Common myeloid progenitor, CD34-positive (primary cell): Measurements from ENCODE around the gene NFATC3.

ENCODE experiments used
- CTCF ChIA-PET: fragments of 350-600 bp; sonication (Branson Sonifier 250); formaldehyde crosslinking; loops from one replicate; lab custom pipeline; 2021; ENCODE audit warnings: antibody characterized with exemption; lab: Charles Lee
- POLR2A ChIA-PET: fragments of 350-600 bp; sonication (Branson Sonifier 250); formaldehyde crosslinking; loops from one replicate; lab custom pipeline; 2021; ENCODE audit warnings: antibody characterized with exemption; lab: Charles Lee
- DNase-seq, 3 donors: peaks; one replicate each; pipeline versions ENCODE4 v3.0.0 to v3.0.0-alpha.2; 2013
- H3K27ac ChIP-seq, 2 experiments: 1 replicate in 1 of 2; 2 replicates in 1 of 2; pipeline ENCODE4 v1.7.0; 2013; ENCODE audit warnings: inconsistent platforms in 2 of 2, low read length in 2 of 2, mild to moderate bottlenecking in 2 of 2, low read depth in 1 of 2, moderate library complexity in 1 of 2; ENCODE audit not compliant: severe bottlenecking in 2 of 2, insufficient read depth in 1 of 2, poor library complexity in 1 of 2
- H3K27me3 ChIP-seq, 5 experiments: replicated peaks in 2 of 5; 1 replicate in 3 of 5; 2 replicates in 2 of 5; pipeline versions ENCODE4 v1.6.1 to v1.7.0; 2013; ENCODE audit warnings: low read length in 4 of 5, mild to moderate bottlenecking in 2 of 5, moderate library complexity in 2 of 5, inconsistent platforms in 1 of 5; ENCODE audit not compliant: insufficient read depth in 5 of 5, control insufficient read depth in 4 of 5
- H3K36me3 ChIP-seq, 4 experiments: 1 replicate in 2 of 4; 2 replicates in 2 of 4; pipeline versions ENCODE4 v1.6.1 to v1.7.0; 2013; ENCODE audit warnings: low read length in 3 of 4, control low read depth in 1 of 4, mild to moderate bottlenecking in 1 of 4; ENCODE audit not compliant: control insufficient read depth in 4 of 4, insufficient read depth in 4 of 4
- H3K4me1 ChIP-seq, 4 experiments: 1 replicate in 3 of 4; 2 replicates in 1 of 4; pipeline versions ENCODE4 v1.6.1 to v1.7.1; 2013; ENCODE audit warnings: low read length in 3 of 4, mild to moderate bottlenecking in 3 of 4, control low read depth in 1 of 4, inconsistent platforms in 1 of 4, moderate library complexity in 1 of 4; ENCODE audit not compliant: control insufficient read depth in 4 of 4, insufficient read depth in 4 of 4; ENCODE audit errors: control extremely low read depth in 1 of 4
- H3K4me3 ChIP-seq, 7 experiments: 1 replicate in 4 of 7; 2 replicates in 3 of 7; pipeline versions ENCODE4 v1.5.1 to v1.7.0; 2013; ENCODE audit warnings: mild to moderate bottlenecking in 7 of 7, low read length in 6 of 7, moderate library complexity in 6 of 7, inconsistent platforms in 2 of 7, low read depth in 2 of 7, control low read depth in 1 of 7; ENCODE audit not compliant: insufficient read depth in 4 of 7, control insufficient read depth in 1 of 7; ENCODE audit errors: extremely low read depth in 1 of 7
- H3K9me3 ChIP-seq, 5 experiments: 1 replicate in 4 of 5; 2 replicates in 1 of 5; pipeline versions ENCODE4 v1.6.1 to v1.7.1; 2013; ENCODE audit warnings: low read length in 4 of 5, mild to moderate bottlenecking in 2 of 5, inconsistent platforms in 1 of 5, low read depth in 1 of 5, moderate library complexity in 1 of 5; ENCODE audit not compliant: control insufficient read depth in 4 of 5, insufficient read depth in 2 of 5; ENCODE audit errors: control extremely low read depth in 1 of 5
- WGBS: methylation state at CpG from one replicate; pipeline ENCODE4 v1.1.5; 2013; ENCODE audit not compliant: insufficient coverage; 5-methylcytosine and 5-hydroxymethylcytosine counted together

Gene NFATC3

GRCh38 chr16:68247400-68247799 lies 162.2 kb downstream of the NFATC3 start:
- peaks cover 0 to 28% (median 8%) of the 10 kb centered on the region in 4 experiments for H3K36me3 ChIP-seq
- peaks cover 4 to 39% (median 34%) of the 10 kb centered on the region in 4 experiments for H3K4me1 ChIP-seq
- DNase-seq, result no peak
- WGBS, result 71% methylated on average over 3 of the region's 4 CpGs
- peak overlapping the region in 3 of 7 experiments; percentile 30 to 72 (median 34) for H3K4me3 ChIP-seq
- no peaks in the 10 kb centered on the region for H3K9me3 ChIP-seq
- H3K27me3 ChIP-seq, result no peaks in the 10 kb centered on the region
- ChIA-PET POLR2A (no interaction called here), CTCF (interaction anchor here (2.4 to 7.8 kb wide), 4 partner anchors 13 to 81 kb away, joined by 7 to 92 read pairs (median 42); no protein-coding TSS in a partner anchor)
- no peak overlapping the region for H3K27ac ChIP-seq

DNA sequence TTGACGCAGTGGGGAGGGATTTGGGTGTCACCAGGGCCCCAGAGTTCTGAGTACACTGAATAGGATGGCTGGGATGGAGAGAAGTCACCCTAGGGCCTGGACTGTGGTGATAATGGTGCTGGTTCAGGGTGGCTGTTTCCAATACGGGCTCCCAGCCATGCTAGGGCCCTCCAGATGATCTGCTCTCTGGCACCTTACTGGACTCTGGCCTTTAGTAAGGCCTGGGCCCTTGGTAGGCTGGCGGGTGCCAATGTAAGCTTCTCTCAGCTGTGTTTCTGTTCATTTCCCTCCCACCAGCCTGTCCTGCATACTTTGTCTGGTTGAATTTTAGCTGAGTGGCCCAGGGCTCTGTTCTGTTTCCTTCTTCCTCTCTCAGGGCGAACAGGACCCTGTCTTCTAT lies 162.8 kb downstream of the NFATC3 start:
- Histone ChIP-seq H3K36me3 (peaks cover 0 to 31% (median 10%) of the 10 kb centered on the region in 4 experiments), H3K27me3 (no peaks in the 10 kb centered on the region), H3K27ac (no peak overlapping the region), H3K4me1 (peaks cover 4 to 39% (median 34%) of the 10 kb centered on the region in 4 experiments), H3K4me3 (no peak overlapping the region), H3K9me3 (no peaks in the 10 kb centered on the region)
- DNase-seq, result no peak
- ChIA-PET CTCF (interaction anchor here (0.7 to 2.7 kb wide), 6 partner anchors 10 to 81 kb away, joined by 3 to 11 read pairs (median 3); partner anchors contain the start of gene SLC7A6), POLR2A (no interaction called here)
- 95% methylated on average over 2 of the region's 4 CpGs for WGBS

DNA sequence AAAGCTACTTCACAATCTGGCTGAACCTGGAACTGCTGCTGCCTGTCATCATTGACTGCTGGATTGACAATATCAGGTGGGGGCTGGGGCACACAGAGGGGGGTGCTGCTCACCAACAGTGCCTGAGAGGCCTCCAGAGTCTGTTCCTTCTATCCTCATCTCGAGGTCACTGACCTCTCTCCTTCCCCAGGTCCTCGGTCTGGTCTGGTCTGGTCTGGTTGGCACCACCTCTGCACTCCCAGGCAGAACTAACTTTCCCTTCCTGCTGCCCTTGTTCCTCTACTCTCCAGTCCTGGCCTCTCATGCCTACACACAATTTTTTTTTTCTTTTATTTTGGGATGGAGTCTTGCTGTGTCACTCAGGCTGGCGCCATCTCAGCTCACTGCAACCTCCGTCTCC lies 164.2 kb downstream of the NFATC3 start:
- no peak for DNase-seq
- Histone ChIP-seq H3K27ac (no peak overlapping the region), H3K4me1 (peaks cover 4 to 35% (median 30%) of the 10 kb centered on the region in 4 experiments), H3K9me3 (no peaks in the 10 kb centered on the region), H3K27me3 (no peaks in the 10 kb centered on the region), H3K36me3 (peaks cover 0 to 41% (median 14%) of the 10 kb centered on the region in 4 experiments), H3K4me3 (no peak overlapping the region)
- ChIA-PET CTCF (interaction anchor here (0.9 to 2.7 kb wide), 6 partner anchors 9 to 79 kb away, joined by 3 to 11 read pairs (median 4); partner anchors contain the start of genes PRMT7, SLC7A6 and SLC7A6OS), POLR2A (no interaction called here)
- 100% methylated on average over 4 of the region's 4 CpGs for WGBS

DNA sequence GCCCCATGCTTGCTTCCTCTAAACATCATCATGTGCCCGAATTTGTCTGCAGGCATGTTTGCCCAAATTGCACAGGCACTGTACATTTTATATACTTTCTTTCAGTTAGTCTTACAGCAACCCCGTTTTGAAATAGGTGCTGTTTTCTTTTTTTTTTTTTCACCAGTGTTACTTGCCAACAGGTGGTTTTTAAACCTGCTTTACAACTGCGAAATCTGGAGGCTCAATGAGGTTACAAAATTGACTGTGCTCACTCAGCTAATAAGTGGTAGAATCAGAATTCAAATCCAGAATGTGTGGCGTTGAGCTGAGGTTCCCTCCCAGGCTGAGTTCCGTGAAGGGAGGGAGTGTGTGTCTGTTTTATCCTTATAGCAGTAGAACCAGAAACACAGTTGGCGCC lies 165.8 kb downstream of the NFATC3 start:
- Histone ChIP-seq H3K27me3 (no peaks in the 10 kb centered on the region), H3K9me3 (no peaks in the 10 kb centered on the region), H3K36me3 (peaks cover 3 to 55% (median 23%) of the 10 kb centered on the region in 4 experiments), H3K4me3 (no peak overlapping the region), H3K27ac (no peak overlapping the region), H3K4me1 (peaks cover 0 to 22% (median 21%) of the 10 kb centered on the region in 4 experiments)
- ChIA-PET POLR2A (no interaction called here), CTCF (interaction anchor here (0.9 to 3.8 kb wide), 3 partner anchors 10 to 177 kb away, joined by 3 to 18 read pairs (median 3); no protein-coding TSS in a partner anchor)
- WGBS, result 100% methylated on average over 6 of the region's 6 CpGs
- DNase-seq, result no peak

- Histone ChIP-seq H3K27ac (no peak overlapping the region), H3K36me3 (peaks cover 3 to 57% (median 25%) of the 10 kb centered on the region in 4 experiments), H3K4me1 (peaks cover 0 to 17% (median 17%) of the 10 kb centered on the region in 4 experiments), H3K27me3 (no peaks in the 10 kb centered on the region), H3K9me3 (no peaks in the 10 kb centered on the region), H3K4me3 (no peak overlapping the region)
- DNase-seq, result no peak
- 94% methylated on average over 2 of the region's 5 CpGs for WGBS
- CTCF ChIA-PET, result interaction anchor here (0.9 to 3.8 kb wide), 5 partner anchors 9 to 178 kb away, joined by 3 to 18 read pairs (median 4); no protein-coding TSS in a partner anchor
- POLR2A ChIA-PET, result no interaction called here
These were observed 166.7 kb downstream of the NFATC3 start for GRCh38 chr16:68251832-68252231.

GRCh38 chr16:68252383-68252782 lies 167.2 kb downstream of the NFATC3 start:
- WGBS, result 93% methylated on average over 3 of the region's 5 CpGs
- Histone ChIP-seq H3K36me3 (peaks cover 3 to 57% (median 25%) of the 10 kb centered on the region in 4 experiments), H3K4me1 (peaks cover 0 to 17% (median 17%) of the 10 kb centered on the region in 4 experiments), H3K27me3 (no peaks in the 10 kb centered on the region), H3K27ac (no peak overlapping the region), H3K9me3 (no peaks in the 10 kb centered on the region), H3K4me3 (no peak overlapping the region)
- CTCF ChIA-PET, result interaction anchor here (1.4 to 3.8 kb wide), 3 partner anchors 9 to 77 kb away, joined by 4 to 18 read pairs (median 9); no protein-coding TSS in a partner anchor
- no peak for DNase-seq
- POLR2A ChIA-PET, result no interaction called here

DNA sequence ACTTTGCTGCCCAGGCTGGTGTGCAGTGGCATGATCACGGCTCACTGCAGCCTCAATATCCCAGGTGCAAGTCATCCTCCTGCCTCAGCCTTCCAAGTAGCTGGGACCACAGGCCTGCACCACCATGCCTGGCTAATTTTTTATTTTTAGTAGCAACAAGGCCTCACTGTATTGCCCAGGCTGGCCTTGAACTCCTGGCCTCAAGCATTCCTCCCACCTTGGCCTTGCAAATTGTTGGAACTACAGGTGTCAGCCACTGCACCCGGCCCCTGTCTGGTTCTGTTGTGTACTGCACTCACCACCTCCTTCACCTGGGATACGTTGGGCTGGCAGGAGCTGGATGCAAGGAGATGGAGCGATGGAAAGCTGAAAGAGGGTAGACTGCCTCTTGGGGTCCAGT lies 168.6 kb downstream of the NFATC3 start:
- peaks cover 0 to 24% (median 23%) of the 10 kb centered on the region in 4 experiments for H3K4me1 ChIP-seq
- ChIA-PET CTCF (interaction anchor here (0.6 to 3.8 kb wide), 5 partner anchors 7 to 81 kb away, joined by 3 to 18 read pairs (median 5); partner anchors contain the start of genes PRMT7 and SLC7A6OS), POLR2A (no interaction called here)
- peaks cover 3 to 55% (median 25%) of the 10 kb centered on the region in 4 experiments for H3K36me3 ChIP-seq
- no peaks in the 10 kb centered on the region for H3K9me3 ChIP-seq
- no peak for DNase-seq
- WGBS, result 100% methylated on average over 1 of the region's 4 CpGs
- H3K4me3 ChIP-seq, result no peak overlapping the region
- no peaks in the 10 kb centered on the region for H3K27me3 ChIP-seq
- no peak overlapping the region for H3K27ac ChIP-seq
